NCI-H2227 (cell line): Measurements from ENCODE around the gene CDY2A.
"Not testable (repeated sequence)": the region's sequence is repeated elsewhere in the genome, so short reads cannot be mapped to it uniquely, and the experiment has no call there.

Source experiments
- DNase-seq: peaks from one replicate; lab custom pipeline; 2025; ENCODE audit not compliant: unreplicated experiment; lab: John Stamatoyannopoulos, UW

The CDY2A gene, protein sequence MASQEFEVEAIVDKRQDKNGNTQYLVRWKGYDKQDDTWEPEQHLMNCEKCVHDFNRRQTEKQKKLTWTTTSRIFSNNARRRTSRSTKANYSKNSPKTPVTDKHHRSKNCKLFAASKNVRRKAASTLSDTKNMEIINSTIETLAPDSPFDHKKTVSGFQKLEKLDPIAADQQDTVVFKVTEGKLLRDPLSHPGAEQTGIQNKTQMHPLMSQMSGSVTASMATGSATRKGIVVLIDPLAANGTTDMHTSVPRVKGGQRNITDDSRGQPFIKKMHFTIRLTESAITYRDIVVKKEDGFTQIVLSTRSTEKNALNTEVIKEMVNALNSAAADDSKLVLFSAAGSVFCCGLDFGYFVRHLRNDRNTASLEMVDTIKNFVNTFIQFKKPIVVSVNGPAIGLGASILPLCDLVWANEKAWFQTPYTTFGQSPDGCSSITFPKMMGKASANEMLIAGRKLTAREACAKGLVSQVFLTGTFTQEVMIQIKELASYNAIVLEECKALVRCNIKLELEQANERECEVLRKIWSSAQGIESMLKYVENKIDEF

DNA sequence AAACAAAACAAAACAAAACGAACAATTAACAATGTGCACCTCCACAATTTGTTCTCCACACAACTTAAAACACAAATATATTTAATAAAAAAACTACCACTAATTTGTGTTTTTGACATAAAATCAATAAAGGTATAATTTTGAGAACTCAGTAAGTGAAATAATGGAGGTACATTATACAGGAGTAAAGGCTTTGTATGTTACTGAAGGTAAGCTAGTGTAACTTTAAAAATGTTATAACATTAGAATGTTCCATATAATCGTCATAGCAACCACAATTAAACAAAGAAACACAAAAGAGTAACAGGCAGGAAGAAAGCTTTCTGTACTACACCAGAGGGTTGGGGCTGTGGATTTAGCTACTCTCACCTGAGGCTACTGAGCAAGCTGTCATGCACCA, at the start of gene CDY2A:
Gene CDY2A (plus strand): TSS at position 301 of the 400 bp plus-strand sequence. CDS start 328 bp downstream, outside the sequence.
- not testable (repeated sequence) for DNase-seq

- DNase-seq = not testable (repeated sequence)
These were observed 28.0 kb upstream of the CDY2A start for GRCh38 chrY:17997586-17997985.

GRCh38 chrY:17998266-17998665, 27.3 kb upstream of the CDY2A start:
- DNase-seq = not testable (repeated sequence)

- not testable (repeated sequence) for DNase-seq
These were observed 1.7 kb upstream of the CDY2A start for GRCh38 chrY:18023897-18024296.

GRCh38 chrY:18028845-18029244, 3.3 kb downstream of the CDY2A start:
- DNase-seq = not testable (repeated sequence)

- not testable (repeated sequence) for DNase-seq
These were observed 4.6 kb downstream of the CDY2A start for GRCh38 chrY:18030178-18030577.

- not testable (repeated sequence) for DNase-seq
These were observed 8.7 kb downstream of the CDY2A start for GRCh38 chrY:18034100-18034814.

GRCh38 chrY:18034864-18035263, 9.3 kb downstream of the CDY2A start:
- DNase-seq = not testable (repeated sequence)

DNA sequence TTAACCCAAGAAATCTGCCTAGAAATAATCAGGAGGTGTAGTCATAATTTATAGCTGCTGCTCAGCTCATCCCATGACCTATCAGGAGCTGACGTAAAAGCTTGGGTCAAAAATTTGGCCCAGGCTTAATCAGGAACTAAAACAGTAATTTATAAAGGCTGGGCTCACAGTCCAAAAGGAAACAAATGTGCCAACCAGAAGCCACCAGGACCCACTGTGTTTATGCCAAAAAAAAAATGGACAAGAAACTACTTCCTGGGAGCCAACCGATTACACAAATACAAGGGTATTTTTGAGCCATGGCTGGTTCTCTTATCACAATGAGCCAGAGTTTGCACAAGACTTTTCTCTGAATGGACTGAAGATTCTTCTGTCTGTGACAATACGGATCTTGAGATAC, 19.4 kb downstream of the CDY2A start:
- DNase-seq = not testable (repeated sequence)

- DNase-seq = not testable (repeated sequence)
These were observed 22.8 kb downstream of the CDY2A start for GRCh38 chrY:18048149-18049040.

DNA sequence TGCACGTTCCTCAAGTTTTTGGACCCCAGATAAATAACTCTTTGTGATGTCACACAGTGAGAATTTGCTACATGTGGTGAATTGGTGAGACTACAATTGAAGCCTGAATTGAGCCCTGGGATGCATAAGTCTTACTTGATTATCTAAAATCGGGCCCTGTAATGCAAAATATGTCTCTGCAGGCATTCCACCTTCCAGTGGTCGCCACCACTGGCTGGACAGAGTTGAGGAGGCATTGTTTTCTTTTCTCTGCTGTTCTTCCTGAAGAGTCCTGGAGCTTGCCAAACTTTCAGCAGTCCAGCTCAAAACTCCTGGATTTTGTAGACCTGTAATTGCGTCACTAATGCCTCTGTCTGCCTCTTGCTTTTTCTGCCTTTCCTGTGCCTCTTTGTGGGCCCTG, 23.5 kb downstream of the CDY2A start:
- not testable (repeated sequence) for DNase-seq

- not testable (repeated sequence) for DNase-seq
These were observed 30.9 kb downstream of the CDY2A start for GRCh38 chrY:18056473-18056872.

GRCh38 chrY:18073464-18073863, 47.9 kb downstream of the CDY2A start:
- not testable (repeated sequence) for DNase-seq
